GM19468 (cell line): ENCODE measurements around the gene STOML1.
"Not testable (repeated sequence)": the region's sequence is repeated elsewhere in the genome, so short reads cannot be mapped to it uniquely, and the experiment has no call there.

Experiments used
- ATAC-seq: cut with Tn5 transposase; IDR thresholded peaks from one replicate; pipeline ENCODE4 v1.9.1; 2021; ENCODE audit warnings: mild to moderate bottlenecking, moderate library complexity, moderate number of reproducible peaks; ENCODE audit not compliant: unreplicated experiment; ENCODE audit errors: extremely low read depth

Gene STOML1

GRCh38 chr15:73969151-73969759 lies 22.8 kb downstream of the STOML1 start:
- ATAC-seq: no peak

- no peak for ATAC-seq
Observed at GRCh38 chr15:73968461-73968860, 23.6 kb downstream of the STOML1 start.

- ATAC-seq: peak; percentile 42
Observed at GRCh38 chr15:73965758-73966113, 26.4 kb downstream of the STOML1 start.

- ATAC-seq: no peak
Observed at GRCh38 chr15:73965094-73965757, 26.9 kb downstream of the STOML1 start.

GRCh38 chr15:73964736-73965093 lies 27.4 kb downstream of the STOML1 start:
- ATAC-seq: no peak

GRCh38 chr15:73962433-73962832 lies 29.7 kb downstream of the STOML1 start:
- no peak for ATAC-seq

DNA sequence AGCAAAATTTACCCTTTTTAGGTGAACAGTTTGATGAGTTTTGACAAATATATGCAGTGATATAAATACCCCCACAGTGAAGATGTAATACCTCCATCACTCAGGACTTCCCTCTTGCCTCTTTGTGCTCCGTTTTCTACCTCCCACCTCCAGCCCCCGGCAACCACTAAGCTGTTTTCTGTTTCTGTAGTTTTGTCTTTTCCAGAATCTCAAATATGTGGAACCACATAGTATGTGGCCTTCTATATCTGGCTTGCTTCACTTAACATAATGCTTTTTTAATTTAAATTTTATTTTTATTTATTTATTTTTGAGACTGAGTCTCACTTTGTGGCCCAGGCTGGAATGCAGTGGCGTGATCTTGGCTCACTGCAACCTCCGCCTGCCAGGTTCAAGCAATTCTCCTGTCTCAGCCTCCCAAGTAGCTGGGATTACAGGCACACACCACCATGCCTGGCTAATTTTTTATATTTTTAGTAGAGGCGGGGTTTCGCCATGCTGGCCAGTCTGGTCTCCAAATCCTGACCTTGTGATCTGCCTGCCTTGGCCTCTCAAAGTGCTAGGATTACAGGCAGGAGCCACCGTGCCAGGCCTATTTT lies 31.5 kb downstream of the STOML1 start:
- ATAC-seq: not testable (repeated sequence)

- ATAC-seq: no peak
Observed at GRCh38 chr15:73959801-73960200, 32.3 kb downstream of the STOML1 start.

DNA sequence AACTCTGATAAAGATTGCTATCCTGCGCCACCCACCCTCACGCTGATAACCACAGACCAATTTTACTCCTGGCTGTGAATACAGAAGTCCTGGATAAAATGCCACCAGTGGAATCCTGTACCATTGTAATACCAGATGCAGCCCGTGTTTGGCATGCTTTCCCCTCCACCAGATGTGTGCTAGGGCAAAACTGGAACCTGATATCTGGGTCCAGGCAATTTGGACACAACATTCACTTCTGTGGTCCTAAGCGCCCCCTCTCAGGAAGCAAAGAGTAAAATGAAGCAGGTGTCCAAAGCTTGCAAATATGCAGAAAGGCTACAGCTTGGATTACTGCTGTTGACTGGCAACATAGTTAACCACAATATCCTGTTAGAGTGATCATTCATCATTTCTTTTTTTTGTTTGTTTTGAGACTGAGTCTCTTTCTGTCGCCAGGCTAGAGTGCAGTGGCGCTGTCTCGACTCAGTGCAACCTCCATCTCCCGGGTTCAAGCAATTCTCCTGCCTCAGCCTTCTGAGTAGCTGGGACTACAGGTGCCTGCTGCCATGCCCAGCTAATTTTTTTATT lies 33.0 kb downstream of the STOML1 start:
- no peak for ATAC-seq

GRCh38 chr15:73957785-73958184 lies 34.3 kb downstream of the STOML1 start:
- no peak for ATAC-seq

GRCh38 chr15:73957276-73957675 lies 34.8 kb downstream of the STOML1 start:
- ATAC-seq: no peak

DNA sequence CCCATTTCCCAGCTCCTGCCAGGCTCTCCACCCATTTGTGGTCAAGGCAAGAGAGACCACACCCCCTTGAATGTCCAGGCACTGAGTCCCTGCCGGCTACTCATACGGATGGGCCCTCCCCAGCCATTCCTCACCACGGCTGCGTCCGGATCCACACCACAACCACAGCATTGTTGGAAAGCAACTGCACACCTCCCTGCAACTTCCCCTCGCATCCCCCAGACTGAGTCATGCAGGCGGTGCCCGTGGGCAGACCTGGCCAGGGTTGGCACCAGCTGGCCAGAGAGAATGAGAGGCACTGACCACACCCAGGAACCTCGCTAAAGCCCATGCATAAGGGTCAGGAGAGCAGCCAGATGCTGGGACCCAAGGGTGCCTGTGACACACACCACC lies 35.4 kb downstream of the STOML1 start:
- ATAC-seq: no peak

DNA sequence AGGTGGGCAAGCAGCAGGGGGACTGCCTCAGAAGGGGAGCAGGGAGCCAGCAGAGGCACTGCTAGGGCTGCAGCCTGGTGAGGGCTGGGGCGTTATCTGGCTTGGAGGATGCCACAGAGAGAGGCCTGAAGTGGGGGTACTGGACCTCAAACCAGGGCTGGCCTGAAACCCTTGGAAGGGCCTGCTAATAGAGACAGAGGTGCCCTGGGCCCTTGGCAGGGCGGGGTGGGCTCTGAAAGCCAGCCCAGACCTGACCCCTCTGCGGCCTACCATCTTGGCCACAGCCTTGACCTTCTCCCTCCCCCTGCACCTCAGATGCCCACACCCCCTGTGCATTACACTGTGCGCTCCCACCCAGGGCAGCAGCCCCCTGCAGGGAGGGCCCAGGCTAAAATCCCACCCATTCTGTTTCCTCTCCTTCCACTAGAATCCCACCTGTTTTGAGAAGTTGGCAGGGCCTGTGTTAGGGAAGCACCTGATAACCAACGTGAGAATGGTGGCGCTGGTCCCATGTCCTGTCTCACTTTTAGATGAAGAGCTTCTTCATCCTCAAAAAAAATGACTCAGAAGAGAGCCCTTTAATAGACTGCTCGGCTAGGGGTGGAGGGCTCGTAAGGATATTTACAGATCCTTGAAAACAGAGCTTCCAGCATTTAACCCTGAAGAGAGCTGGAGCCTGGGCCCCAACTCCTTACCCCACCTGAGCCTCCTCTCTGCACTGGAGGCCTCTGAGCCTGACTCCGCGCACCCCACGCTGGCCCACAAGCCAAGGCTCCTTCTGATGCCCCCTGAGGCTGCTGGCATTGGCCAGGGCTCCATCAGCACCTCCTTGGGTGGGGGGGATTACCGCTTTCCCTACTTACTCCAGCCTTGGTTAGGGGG lies 36.0 kb downstream of the STOML1 start:
- ATAC-seq: no peak

GRCh38 chr15:73955326-73955725 lies 36.8 kb downstream of the STOML1 start:
- ATAC-seq: no peak

DNA sequence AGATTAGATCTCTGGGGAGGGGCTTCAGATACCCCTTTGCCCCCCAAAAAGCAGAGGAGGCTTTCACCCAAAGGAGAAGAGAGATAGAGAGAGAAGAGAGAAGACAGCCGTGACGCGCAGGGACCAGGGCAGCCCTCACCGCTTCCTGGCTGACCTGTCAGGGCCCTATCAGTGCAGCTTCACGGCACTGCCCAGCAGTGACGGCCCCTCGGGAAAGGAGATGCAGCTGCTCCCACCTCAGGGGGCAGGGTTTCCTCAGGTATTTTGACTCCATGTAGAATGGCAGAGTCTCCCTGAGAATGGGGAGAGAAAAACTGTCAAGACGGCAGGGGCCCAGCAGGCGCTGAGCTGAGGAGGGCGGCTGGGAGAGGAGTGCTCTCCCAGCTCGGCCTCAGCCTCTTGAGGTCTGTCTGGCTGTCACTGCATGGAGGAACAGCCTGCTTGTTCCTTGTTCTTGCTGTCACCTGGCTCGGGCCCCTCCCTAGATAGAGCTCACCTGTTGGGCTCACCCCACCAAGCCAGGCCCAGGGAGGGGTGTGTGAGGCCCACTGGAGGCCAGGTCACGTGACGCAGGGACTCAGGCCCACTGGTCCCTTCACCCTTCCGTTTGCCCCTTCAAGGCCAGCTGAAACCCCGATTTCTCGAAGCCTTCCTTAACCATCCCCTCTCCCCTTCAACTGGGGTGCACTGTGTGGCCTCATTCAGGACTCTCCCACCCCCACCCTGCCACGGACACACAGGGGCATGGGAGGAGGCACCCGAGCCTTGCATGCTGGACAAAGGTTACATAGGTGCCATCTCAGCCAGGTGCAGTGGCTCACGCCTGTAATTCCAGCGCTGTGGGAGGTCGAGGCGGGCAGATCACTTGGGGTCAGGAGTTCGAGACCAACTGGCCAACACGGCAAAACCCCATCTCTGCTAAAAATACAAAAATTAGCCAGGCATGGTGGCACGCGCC lies 37.6 kb downstream of the STOML1 start:
- ATAC-seq: no peak

DNA sequence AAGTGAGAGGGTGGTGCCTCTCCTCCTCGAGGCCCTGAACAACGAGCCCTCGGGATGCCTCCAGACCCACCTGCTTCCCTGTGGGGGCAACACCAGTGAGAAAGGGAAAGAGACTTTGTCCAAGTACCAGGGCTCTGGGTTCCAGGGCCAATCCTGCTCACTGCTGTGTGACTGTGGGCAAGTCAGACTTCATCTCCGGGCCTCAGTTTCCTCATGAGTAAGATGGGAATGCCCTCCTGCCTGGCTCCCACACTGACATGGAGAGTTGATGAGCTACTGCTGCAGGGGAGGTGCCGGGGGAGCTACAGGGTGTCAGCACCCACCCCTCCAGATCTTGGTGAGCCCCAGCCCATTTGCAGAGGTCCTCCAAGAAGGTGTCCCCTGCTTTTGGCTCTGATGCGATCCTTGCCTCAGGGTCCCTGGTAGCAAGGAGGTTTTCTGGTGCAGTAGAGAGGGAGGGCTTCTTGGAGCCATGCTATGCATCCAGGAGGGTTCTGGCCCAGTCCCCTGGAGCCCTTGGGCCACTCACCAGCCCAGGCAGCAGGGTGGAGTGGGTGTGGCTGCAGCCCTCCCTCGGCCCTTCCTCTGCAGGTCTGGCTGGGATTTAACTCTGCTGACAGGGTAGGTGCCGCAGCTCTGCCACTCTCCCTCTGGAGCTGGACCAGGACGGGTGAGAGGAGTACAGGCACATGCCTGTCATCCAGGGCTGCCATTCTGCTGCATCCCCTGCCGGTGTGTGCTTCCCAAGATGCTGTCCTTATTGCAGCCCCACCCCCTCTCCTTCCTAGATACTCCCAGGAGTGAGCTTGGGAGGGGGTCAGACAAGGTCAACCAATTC lies 39.0 kb downstream of the STOML1 start:
- no peak for ATAC-seq

DNA sequence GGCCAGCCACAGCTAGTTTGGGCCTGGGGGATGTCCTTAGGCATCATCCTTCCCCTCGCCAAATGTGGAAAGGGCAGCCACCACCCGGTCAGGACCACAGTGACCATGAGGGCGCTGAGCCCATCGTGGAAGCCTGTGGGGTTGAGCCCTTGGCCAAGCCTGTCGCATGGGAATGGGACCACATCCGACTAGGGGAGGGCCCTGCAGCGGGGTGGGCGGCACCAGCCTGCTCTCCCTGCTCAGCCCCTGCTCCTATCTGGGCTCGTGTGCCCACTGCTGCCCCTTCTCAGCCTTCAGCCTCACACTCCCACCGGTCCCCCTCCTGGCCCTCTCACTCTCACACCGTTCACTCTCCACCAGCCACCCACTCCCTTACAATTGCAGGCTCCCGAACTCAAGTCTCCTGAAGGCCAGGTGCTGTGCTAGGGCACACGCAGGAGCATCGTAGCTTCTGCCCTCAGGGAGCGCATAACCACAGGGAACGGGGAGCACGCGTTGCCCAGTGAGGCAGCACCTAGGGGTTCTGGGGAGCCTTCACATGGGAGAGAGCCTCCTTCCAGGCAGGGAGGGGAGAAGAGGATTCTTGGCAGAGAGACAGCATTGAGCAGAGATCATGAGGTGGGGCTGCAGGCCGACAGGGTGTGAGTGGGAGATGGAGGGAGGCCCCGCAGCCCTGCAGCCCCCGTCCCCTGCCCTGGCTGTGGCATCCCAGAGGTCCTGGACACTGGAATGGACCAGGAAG lies 39.8 kb downstream of the STOML1 start:
- no peak for ATAC-seq

DNA sequence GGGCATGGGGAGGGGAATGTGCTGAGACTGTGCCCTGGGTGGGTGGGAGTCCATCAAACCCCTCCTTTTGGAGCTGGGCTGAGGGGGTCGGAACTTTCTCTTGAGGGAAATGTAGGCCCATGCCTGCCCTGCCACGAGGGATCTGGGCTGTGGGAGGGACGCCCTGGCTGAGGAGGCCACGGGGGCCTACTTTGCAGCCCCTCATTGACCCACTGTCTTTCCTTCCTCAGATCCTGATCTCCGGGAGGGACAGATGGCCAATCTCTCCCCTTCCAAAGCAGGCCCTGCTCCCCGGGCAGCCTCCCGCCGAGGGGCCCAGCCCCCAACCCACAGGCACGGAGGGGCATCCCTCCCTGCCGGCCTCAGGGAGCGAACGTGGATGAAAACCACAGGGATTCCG lies 40.5 kb downstream of the STOML1 start:
- no peak for ATAC-seq
